ENCODE data around the gene GAK.

The GAK gene

GRCh38 chr4:845836-846251, 86.3 kb downstream of the GAK start:
- no peak for DNase-seq

GRCh38 chr4:845233-845835, 86.8 kb downstream of the GAK start:
- DNase-seq, result no peak

- DNase-seq, result no peak
Measured at GRCh38 chr4:844752-845232, 87.3 kb downstream of the GAK start.

- no peak for DNase-seq
Measured at GRCh38 chr4:839675-840443, 92.3 kb downstream of the GAK start.

GRCh38 chr4:837772-838171, 94.3 kb downstream of the GAK start:
- no peak for DNase-seq

GRCh38 chr4:836750-837301, 95.3 kb downstream of the GAK start:
- DNase-seq, result no peak

GRCh38 chr4:836003-836511, 96.1 kb downstream of the GAK start:
- no peak for DNase-seq

DNA sequence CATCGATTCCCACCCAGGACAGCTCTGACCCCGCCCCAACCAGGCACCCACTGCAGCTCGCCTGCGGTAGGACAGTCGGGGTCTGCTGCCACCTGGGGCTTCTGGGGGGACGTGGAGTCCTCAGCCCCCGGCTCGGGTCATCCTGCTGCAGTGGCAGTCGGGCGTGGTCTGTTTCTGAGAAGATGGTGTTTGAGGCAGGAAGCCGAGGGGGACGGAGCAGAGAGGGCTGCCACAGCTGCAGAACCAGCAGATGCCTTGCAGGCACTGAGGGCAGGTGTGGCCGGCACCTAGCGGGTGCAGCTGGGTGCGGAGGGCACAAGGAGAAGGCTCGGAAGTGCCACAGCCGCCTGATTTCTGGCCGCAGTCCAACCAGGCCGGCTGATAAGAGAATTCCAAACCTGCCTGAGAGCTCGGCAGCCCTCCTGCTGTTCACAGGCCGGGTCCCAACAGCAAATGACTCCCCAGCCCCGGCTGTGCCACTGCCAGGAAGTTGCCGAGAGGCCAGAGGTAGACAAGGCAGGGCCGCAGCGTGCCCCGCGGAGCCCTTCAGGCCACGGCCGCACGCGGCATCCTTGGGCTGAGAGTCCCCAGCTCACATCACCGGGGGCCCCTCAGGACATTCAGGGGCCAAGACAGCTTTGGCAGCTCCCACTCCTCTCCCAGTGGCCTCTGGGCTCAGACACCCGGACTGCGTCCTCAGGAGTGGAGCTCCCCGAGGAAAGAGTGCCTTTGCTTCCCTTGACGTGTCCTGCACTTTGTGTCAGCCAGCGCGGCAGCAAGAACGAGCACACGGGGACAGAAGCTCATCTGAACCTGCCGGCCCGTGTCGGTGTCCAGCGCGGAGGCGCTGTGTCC, 96.7 kb downstream of the GAK start:
- DNase-seq, result peak; percentile 71

GRCh38 chr4:834368-835147, 97.6 kb downstream of the GAK start:
- no peak for DNase-seq

- DNase-seq, result no peak
Measured at GRCh38 chr4:833731-834367, 98.3 kb downstream of the GAK start.

DNA sequence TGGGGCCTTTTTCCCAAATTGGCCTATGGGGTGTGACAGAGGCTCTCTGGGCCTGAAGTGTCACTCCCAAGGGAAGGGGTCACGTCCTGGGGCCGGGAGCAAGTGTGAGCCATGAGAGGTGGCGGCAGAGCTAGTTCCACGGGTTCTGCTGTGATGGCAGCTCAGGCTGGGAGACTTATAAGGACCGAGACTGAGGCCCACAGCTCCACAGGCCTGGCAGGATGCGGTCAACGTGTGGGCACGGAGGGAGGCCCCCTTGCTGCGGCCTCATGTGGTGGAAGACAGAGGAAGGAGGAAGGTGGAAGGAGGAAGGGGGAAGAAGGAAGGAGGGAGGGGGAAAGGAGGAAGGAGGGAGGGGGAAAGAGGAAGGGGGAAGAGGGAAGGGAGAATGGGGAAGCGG, 99.0 kb downstream of the GAK start:
- DNase-seq, result no peak

DNA sequence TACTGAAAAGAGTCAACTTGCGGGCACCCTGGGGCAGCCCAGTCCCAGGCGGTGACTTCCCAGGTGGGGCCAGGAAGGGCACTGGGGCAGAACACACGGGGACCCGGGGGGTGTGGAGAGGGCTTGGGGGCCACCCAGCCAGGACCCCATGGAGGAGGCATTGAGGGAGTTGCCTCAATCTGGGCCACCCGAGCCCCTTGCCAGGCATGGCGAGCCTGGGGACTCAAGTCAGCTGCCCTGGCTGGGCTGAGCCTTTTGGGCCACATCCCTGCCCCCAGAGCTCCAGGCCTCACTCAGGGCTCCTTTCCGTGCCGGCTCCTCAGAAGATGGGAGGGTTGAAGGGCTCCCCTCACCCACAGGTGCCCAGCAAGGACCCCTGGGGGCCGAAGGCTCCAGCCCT, 99.6 kb downstream of the GAK start:
- DNase-seq, result no peak

GRCh38 chr4:832108-832507, 100.0 kb downstream of the GAK start:
- DNase-seq, result no peak

DNA sequence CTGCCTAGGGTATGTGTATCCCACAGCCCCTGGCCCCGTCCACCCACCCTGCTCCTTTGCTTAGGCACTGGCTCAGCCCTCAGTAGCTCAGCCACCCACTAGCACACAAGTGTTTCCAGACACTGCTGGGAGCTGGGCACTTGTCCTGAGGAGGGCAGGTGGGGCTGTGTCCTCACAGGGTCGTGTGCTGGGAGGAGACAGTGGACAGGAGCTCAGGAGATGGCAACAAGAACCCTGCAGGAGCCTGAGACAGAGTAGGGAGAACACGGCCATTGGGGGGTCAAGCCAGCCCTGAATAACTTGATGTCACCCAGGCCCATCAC, 100.7 kb downstream of the GAK start:
- no peak for DNase-seq

- DNase-seq, result no peak
Measured at GRCh38 chr4:830601-831482, 101.3 kb downstream of the GAK start.

DNA sequence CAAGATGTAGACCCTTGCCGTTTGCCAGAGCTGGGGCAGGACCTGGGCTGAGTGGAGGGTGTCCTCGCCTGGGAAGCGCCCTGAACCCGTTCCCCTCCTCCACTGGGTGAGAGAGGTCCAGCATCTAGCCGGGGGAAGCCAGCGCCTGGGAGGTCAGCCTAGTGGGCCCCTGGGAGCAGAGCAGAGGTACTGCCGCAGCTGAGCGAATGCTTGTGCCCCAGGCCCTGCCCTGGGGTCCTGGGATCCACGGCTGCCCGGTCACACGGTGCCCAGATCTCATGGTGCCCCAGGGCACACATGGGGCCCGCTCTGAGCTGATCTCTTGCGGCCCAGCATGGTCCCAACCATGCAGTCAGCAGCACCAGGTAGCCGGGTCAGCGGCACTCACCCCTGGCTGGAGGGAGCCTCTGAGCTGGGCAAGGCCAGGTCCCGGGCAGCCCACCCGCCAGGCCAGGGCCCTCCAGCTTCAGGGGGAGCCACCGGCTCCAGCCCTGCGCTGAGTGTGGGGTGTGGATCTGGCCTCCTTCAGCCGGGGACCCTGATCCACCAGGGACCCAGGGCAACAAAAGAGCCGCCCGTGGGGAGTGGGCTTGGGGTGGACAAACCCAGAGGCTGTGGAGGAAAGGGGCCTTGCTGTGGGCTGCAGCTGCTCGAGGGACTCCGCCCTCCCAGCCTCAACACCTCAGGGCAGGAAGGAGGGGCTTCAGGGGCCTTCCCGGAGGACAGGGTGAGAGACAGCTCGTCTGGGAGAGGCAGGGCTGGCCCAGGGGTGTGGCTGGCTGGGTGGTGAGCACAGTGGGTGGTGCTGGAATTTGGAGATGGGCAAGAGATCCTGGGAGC, 102.1 kb downstream of the GAK start:
- DNase-seq, result no peak

GRCh38 chr4:829291-829690, 102.8 kb downstream of the GAK start:
- DNase-seq, result no peak

DNA sequence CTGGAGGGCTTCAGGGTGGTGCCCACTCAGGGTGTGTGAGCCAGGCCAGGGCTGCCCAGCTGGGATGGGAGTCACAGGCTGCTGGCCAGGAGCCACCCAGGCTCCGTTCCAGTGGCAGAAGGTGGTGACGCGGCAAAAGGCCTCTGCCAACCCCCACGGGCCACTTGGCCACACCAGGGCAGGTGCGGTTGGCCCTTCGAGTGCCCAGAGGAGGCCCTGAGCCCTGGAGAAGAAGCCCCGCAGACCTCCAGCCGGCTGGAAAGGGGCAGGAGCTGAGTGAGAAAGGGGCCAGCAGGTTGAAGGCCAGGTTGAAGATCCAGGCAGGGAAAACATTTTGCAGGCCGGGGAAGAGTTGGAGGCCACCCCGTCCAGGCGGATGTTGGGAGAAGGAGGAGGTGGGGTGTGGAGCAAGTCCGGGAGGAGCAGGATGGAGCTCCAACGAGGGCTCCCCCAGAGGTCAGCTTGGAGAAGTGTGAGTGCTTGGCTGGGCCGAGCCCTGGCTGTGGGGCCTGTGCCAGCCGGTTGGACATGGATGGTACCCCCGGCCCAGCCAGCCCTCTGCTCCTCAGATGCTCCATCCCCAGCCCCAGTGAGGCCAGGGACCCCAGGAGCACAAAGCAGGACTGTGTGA, 103.4 kb downstream of the GAK start:
- no peak for DNase-seq

Measured in COR-L47 (cell line).